Measurements from ENCODE around the gene KCNMA1.

KCNMA1 gene

DNA sequence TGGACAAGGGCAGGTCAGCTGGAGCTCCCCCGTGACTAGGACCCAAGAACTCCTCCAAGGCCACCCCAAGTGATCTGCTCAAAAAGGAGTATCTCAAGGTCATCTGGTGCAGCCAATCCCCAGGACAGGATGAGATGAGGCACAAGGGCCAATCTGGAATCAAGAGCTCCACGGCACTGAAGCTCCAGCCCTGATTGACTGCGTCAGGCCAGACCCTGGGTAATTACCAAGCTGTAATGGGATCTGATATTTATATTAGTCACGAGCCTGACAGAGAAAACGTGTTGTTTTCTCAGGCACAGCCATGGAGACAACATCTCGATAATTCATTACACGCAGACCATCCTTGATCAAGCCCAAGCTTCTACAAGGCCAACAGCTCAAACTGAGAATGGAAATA is 4.2 kb downstream of the KCNMA1 start:
- DNase-seq (ENCODE audit: low spot score): no peak

- DNase-seq (ENCODE audit: low spot score): no peak
These were observed 6.4 kb downstream of the KCNMA1 start for GRCh38 chr10:77631241-77631640.

- DNase-seq (ENCODE audit: low spot score): no peak
These were observed 7.1 kb downstream of the KCNMA1 start for GRCh38 chr10:77630507-77630848.

- no peak for DNase-seq (ENCODE audit: low spot score)
These were observed 7.7 kb downstream of the KCNMA1 start for GRCh38 chr10:77629775-77630506.

DNA sequence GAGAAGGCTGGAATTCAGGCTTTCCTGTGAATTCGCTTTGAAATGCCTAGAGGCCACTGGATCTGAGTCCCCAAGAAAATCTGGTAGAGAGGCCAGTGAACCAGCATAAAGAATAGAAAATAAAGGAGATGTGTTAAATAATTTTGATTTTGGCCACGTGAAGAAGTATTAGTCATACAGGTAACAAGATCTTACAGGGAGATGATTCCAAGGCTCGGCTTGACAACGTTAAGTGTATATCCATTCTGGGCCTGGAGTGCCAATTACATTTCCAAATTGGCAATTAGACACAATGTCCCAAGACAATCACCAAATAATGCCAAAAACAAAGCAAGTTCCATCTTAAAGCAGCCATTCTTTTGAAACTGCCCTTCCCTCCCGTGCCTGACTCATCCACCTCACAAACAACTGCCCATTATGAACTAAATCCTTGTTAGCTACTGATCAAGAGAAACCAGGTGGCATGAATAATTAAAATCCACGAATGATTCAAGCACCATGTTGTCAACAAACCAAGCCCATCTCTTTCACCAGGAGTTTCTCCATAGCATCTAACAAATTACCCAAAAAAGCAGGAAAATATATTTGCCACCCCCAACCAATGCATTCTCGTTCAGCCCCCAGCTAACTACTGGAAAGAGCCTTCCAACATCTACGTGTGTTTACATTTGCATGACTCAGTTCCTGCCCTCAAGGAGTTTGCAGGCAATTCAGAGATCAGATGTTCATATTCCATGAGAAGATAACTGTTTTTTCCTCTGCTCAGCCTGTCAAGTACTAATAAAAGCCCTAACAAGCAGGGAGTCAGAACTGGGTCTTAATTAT is 8.5 kb downstream of the KCNMA1 start:
- no peak for DNase-seq (ENCODE audit: low spot score)

- DNase-seq (ENCODE audit: low spot score): no peak
These were observed 11.2 kb downstream of the KCNMA1 start for GRCh38 chr10:77626266-77626935.

DNA sequence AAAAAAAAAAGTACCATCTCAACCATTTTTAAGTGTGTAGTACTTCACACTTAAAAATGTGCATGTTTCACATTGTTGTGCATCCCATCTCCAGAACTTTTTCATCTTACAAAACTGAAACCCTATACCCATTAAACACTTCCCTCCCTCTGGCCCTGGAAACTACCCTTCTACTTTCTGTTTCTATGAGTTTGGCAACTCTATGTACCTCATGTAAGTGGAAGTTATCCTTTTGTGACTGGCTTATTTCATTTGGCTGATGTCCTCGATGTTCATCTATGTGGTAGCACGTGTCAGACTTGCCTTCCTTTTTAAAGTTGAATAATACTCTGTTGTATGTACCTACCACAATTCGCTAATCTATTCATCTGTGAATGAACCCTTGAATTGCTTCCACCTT is 12.2 kb downstream of the KCNMA1 start:
- no peak for DNase-seq (ENCODE audit: low spot score)

GRCh38 chr10:77622889-77623291 is 14.7 kb downstream of the KCNMA1 start:
- peak; percentile 65 for DNase-seq (ENCODE audit: low spot score)

DNA sequence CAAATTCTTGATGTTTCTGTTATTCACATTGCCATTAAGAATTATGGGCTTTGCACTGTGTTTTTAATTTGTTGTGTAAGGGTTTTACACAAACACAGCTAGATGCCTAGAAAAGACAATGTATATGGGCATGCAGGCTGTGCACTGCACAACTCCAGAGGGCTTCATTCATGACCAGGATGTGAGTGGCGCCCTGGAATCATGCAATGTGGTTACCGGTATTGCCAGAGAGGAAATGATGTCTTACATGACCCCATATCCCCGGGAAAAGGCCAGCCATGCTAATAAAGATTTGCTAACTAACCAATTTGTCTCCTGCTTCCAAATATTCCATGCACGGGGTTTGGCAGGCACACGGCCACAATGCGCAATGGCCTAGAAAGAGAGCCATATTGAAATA is 16.9 kb downstream of the KCNMA1 start:
- DNase-seq (ENCODE audit: low spot score): no peak

DNA sequence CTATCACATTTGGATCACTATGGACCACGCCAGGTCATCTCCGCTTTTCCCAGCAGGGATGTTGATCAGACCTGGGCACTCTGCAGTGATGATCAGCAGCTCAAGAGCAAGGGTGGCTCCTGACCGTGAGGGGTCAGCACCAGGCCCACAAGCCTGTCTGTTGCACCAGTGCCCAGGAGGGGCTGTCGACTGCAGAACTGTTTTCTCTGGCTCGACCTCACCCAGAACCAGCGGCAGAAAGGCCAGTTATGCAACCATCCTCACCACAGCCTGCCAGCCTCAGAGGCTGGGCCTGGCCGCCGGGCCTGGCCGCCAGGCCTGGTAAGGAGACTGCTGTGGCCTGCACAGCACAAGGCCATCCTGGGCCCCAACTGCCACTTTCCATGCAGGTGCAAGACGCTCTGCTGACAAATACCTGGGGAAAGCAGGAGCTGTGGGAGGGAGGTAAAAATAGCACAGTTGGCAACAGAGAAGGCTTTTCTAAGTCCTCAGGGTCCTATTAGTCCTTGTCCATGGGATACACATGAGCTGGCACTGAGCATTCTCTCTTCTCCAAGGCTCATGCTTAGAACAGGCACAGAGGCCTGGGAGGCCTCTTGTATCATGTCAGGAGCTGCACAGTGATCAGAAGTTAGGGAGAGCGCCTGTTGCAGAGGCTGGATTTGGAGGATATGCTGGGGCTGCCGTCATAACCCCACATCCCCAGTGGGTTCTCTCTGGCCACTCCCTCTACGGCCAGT is 17.5 kb downstream of the KCNMA1 start:
- no peak for DNase-seq (ENCODE audit: low spot score)

GRCh38 chr10:77618117-77618516 is 19.5 kb downstream of the KCNMA1 start:
- no peak for DNase-seq (ENCODE audit: low spot score)

GRCh38 chr10:77616766-77617165 is 20.8 kb downstream of the KCNMA1 start:
- DNase-seq (ENCODE audit: low spot score): no peak

DNA sequence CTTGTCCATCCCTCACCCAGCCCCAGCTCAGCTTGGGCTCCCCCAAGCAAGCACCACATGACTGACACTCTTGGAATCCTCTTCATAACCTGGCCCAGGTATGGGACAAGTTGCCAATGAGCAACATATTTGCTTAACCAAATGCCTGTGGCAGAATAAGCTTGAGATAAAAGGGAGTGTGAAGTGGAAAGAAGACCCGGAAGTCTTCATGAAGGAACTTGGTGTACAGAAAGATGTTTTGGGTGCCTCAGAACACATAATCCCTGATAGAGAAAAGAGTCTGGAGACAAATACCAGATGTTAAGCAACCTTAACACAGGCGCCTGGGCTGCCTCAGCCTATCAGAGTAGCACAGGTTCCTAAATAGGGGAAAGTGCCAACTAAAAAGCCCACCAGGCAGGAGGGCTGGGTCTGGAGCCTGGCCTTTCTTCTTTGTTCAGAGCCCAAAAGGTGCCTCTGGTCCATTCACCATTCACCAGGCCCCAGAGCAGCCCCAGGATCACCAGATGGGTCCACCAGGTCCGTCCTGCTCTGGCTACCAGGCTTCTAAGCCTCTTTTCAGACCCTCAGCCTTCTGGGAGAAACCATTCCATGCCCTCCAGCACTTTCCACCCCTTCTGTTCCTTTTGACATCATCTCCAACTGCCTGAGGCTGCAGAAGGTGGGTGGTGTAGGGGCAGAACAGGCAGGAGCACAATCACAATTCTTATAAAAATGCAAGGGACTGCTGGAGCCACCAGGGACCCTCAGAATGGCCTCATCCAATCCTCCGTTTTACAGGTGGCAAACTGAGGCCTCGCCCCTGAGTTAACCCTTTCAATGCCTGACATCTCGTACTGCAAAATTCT is 22.6 kb downstream of the KCNMA1 start:
- DNase-seq (ENCODE audit: low spot score): no peak

- DNase-seq (ENCODE audit: low spot score): no peak
These were observed 24.0 kb downstream of the KCNMA1 start for GRCh38 chr10:77613476-77614130.

DNA sequence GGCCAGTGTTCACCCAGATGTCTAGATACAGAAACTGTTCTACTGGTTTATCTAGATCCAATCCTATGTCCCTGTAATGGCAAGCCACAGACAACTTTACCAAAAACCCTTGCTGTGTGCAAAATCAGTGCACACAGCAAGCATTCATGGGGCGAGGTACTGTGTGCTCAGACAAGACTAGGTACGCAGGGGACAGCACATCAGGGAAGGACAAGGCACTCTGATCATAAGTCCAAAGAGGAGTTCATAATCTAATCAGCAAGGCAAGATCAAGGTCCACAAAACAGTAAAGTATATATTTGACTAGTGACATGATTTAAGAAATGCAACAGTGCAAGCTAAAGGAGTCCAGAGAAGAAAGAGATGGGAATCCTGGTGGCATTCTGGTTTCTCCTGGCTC is 25.9 kb downstream of the KCNMA1 start:
- no peak for DNase-seq (ENCODE audit: low spot score)

DNA sequence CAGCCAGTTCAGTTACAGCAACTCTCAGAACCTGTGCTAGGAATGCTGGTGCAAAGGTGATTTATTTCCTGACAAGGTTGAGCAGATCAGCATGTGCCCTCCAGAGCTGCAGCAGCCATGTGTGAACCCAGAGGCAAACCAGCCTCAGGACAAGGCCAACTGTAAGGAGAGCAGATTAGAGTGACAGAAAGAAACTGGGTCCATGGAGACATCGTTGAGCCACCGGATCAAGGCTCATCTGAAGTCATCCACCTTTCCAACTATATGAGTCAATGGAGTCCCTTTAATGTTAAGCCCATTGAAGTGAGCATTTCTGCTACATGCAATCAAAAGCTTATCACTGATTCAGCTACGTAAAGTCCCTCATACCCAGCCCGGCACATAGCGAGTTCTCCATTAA is 26.4 kb downstream of the KCNMA1 start:
- no peak for DNase-seq (ENCODE audit: low spot score)

GRCh38 chr10:77609781-77610272 is 27.8 kb downstream of the KCNMA1 start:
- no peak for DNase-seq (ENCODE audit: low spot score)

DNA sequence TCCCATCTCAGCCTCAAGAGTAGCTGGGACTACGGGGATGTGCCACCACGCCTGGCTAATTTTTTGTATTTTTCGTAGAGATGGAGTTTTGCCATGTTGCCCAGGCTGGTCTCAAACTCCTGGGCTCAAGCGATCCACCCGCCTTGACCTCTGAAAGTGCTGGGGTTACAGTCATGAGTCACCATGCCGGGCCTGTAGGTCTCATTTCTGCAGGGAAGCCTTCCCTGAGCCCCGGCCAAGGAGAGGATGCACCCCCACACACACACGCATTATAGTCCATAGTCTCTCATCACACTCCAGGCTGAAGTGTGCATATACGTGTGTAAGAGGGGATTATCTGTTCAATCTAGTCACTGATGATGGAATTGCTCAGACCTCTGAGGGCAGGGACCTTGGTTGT is 29.3 kb downstream of the KCNMA1 start:
- DNase-seq (ENCODE audit: low spot score): no peak

DNA sequence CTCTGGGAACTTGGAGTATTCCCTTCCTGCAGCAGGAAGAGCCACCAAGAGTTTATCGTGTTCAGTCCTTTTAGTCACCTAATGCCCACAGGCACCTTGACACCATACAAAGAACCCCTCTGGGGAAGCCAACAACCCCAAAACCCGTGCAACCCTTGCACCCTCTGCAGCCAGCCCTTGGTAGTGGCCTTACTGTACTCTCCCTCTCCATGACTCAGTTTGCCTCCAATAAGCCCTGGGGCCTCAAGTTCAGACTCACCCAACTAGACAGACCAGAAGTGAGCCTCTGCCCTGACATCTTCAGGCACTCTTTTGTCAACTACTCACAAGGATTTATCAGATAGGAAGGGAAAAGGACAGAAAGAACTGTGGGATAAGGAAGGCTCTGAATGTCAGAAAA is 30.9 kb downstream of the KCNMA1 start:
- DNase-seq (ENCODE audit: low spot score): no peak

DNA sequence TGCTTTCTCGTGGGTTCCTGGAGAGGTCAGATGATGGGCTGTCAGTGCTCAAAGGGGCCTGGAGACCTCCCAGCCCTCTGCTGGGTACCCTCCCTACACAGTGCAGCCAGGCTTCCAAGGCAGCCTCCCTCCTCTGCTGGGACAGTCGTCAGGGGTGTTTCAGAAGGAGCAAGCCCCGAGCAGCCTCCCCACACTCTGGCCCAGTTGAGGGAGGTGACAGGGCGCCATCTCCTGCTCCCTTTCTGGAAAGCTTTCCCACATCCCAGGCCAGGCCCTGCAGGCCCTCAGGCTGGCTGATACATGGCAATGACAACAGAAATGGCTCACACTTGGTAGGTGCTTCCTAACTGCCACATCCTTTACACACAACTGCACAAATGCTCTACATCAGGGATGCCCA is 32.1 kb downstream of the KCNMA1 start:
- no peak for DNase-seq (ENCODE audit: low spot score)

DNA sequence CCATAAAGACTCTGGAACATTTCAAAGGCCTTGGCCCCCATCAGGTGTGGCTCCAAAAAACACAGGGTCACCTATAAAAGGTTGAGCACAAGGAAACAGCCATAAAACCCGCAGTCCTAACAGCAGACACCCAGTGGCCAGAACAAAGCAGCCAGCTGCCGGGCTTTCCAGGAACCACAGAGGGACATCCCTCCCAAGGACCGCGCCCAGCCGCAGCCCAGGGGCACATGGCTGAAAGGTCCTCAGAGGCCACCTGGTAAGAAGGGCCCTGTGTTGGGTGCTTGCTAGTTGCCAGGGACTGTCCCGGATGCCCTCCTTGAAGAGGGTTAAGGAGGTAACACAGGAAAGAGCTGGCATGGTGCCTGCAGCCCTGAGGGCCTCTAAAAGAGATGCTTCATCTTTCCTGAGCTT is 32.7 kb downstream of the KCNMA1 start:
- no peak for DNase-seq (ENCODE audit: low spot score)

Data from germinal center (tissue), 1 donor.